Activated CD4-positive, alpha-beta T cell treated with anti-CD3 and anti-CD28 coated beads, Interleukin-2, amount 50 U/mL, for 4 hours (primary cell): ENCODE data around the gene ZG16B.

Experiments
- DNase-seq, 2 experiments: peaks; one replicate each; pipeline ENCODE4 v3.0.0-alpha.2; 2020

ZG16B gene

DNA sequence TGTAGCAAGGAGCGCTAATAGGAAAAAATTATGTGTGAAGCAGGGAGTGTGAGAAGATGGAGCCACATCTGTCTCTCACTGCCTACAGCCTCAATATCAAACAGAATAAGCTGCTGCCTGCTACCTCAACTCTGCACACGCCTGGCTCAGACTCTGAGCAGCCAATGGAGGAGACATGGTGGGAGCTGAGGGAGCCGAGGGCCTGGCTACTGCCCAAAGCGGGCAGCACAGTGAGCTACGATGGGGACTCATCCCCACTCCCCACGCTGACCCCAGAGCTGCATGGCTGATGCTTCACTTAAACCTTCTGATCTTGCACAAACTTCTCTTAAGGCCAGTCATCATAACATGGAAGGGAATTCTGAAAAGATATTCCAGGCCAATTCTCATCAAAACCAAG is 41.8 kb downstream of the ZG16B start:
- DNase-seq: no peak

DNA sequence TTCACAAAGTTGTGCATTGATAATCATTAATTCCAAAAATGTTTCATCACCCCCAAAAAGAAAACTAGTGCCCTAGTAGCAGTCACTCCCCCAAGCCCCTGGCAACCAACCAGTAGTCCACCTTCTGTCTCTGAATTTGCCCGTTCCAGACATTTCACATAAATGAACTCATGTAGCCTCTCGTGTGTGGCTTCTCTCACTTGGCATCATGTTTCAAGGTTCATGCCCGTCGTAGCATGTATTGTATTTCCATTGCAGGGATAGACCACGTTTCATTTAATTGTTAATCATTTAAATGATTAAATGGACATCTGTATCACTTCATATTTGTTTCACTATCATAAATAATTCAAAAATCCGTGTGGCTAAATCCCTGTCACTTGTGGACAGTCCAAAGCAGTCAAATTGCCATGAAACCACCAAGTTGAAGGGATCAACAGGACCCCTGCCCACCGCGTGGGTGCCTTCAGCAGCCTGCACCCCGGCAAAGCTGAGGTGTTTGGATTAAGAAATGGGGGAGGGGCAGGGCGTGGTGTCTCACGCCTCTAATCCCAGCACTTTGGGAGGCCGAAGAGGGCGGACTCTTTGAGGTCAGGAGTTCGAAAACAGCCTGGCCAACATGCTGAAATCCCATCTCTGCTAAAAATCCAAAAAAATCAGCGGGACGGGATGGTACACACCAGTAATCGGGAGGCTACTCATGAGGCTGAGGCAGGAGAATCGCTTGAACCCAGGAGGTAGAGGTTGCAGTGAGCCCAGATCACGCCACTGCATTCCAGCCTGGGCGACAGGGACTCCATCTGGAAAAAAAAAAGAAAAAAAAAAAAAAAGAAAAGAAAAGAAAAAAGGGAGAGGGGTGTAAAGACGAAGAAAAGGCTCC is 44.2 kb downstream of the ZG16B start:
- no peak for DNase-seq

- DNase-seq: peak; percentile 42 to 48
Measured at GRCh38 chr16:2874912-2875362, 44.8 kb downstream of the ZG16B start.

DNA sequence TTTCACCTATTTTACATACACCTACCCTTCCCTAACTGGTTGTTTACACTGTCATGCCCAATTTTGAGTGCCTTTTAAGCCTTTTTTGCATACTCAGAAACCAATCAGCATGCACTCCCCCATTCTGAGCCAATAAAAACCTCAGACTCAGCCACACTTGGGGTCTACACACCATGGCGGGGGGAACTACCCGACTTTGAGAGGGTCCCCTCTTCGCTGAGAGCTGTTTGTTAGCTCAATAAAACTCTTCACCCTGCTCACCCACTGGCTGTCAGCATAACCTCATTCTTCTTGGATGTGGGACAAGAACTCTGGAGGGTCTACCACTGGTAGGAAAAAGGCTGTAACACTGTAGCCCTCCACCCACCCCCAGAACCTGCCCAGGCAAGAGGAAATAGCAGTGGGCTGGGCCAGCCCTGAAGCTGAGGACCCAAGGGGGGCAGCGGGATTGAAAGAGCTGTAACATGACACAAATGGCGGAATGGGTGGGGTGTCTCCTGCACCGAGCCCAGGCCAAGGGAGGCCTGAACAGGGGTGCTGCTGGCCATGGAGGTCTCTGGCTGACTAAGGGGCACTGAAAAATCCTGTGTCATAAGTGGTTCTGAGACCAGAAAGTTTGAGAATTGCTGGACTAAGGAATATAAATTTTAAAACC is 49.9 kb downstream of the ZG16B start:
- no peak for DNase-seq
